Heart right ventricle (tissue), 16 donors: ENCODE results near the gene ATL1. TPM values are rescaled to one million over a fixed set of nuclear protein-coding genes. Genes with fewer than 3 reads are reported as not detected.
"Not testable (repeated sequence)": the region's sequence is repeated elsewhere in the genome, so short reads cannot be mapped to it uniquely, and the experiment has no call there.

Source experiments
- ATAC-seq, 8 donors: fragments of 200-7000 bp; cut with Tn5 transposase; one replicate each; pipeline ENCODE4 v1.9.1; 2020; ENCODE audit warnings: mild to moderate bottlenecking in 8 of 8, moderate library complexity in 8 of 8, moderate number of reproducible peaks in 1 of 8
- DNase-seq, 2 donors: peaks; one replicate each; pipeline ENCODE4 v3.0.0-alpha.2; 2020
- H3K27ac ChIP-seq, 10 donors: fragments of 200-600 bp; sonication (generic) in 2 of 10; one replicate each; pipeline versions ENCODE4 v1.5.0 to v1.8.0; 2020 to 2022; ENCODE audit warnings: mild to moderate bottlenecking in 3 of 10
- H3K27me3 ChIP-seq, 7 donors: fragments of 200-600 bp; one replicate each; pipeline ENCODE4 v1.8.0; 2021 to 2022; ENCODE audit warnings: mild to moderate bottlenecking in 2 of 7
- H3K36me3 ChIP-seq, 9 donors: fragments of 200-600 bp; sonication (generic) in 1 of 9; one replicate each; pipeline versions ENCODE4 v1.5.0 to v1.8.0; 2020 to 2022; ENCODE audit warnings: mild to moderate bottlenecking in 2 of 9
- H3K4me1 ChIP-seq, 9 donors: fragments of 200-600 bp; sonication (generic) in 1 of 9; one replicate each; pipeline versions ENCODE4 v1.5.0 to v1.8.0; 2020 to 2022; ENCODE audit warnings: mild to moderate bottlenecking in 4 of 9
- H3K4me3 ChIP-seq, 10 donors: fragments of 200-600 bp; sonication (generic) in 2 of 10; one replicate each; pipeline versions ENCODE4 v1.5.0 to v1.8.0; 2020 to 2022; ENCODE audit warnings: mild to moderate bottlenecking in 7 of 10, moderate library complexity in 2 of 10
- H3K9me3 ChIP-seq, 11 donors: fragments of 200-600 bp in 10 of 11; sonication (generic) in 2 of 11; one replicate each; pipeline versions ENCODE4 v1.5.0 to v1.8.0; 2013 to 2022; ENCODE audit warnings: mild to moderate bottlenecking in 2 of 11, control low read depth in 1 of 11, moderate library complexity in 1 of 11
- CTCF ChIP-seq, 9 donors: fragments of 200-600 bp; sonication (generic) in 2 of 9; IDR thresholded peaks; one replicate each; pipeline versions ENCODE4 v1.5.0 to v1.8.0; 2021 to 2022; ENCODE audit warnings: antibody characterized with exemption in 9 of 9, mild to moderate bottlenecking in 5 of 9, moderate library complexity in 1 of 9
- WGBS, 2 donors: extraction: QIAGEN DNeasy Blood & Tissue Kit; methylation state at CpG; one replicate each; pipeline ENCODE4 v1.1.7; 2013; ENCODE audit warnings: inconsistent platforms in 1 of 2; 5-methylcytosine and 5-hydroxymethylcytosine counted together
- intact Hi-C, 10 donors: fragments of 100-400 bp; cut with DNase I; formaldehyde crosslinking; loops; one replicate each; pipeline versions ENCODE4 v1.11.1 to v1.14.2; 2022
- polyA plus RNA-seq, 2 donors: library from polyadenylated mRNA; stranded (reverse); fragments of 200-250 nt; gene quantifications; one replicate each; pipeline ENCODE4 v1.2.3, GENCODE V29; 2013
- total RNA-seq, 10 donors: library from RNA; stranded (reverse); fragmentation: NEBNext Ultra II Directional in 3 of 10; extraction: Animal tissue kit (Norgen Biotek cat#: 25700) in 3 of 10; gene quantifications; one replicate each; pipeline versions ENCODE4 v1.2.1 to v1.2.4, GENCODE V29; 2021 to 2023
- donor health status: Arrhythmogenic right ventricular cardiomyopathy.
- donor health status: ischemic (EF 13 %, LVEDD 7.1; RV severe dilation, severe dysfunction).
- donor health status: healthy with polysubstance abuse.
- donor health status: DM: no; HTN: yes; CAD: no.
- donor health status: DM: no; HTN: no; CAD: no.
- donor health status: ischemic (EF 25% LVEDD 6.9; RV normal size, moderate dysfunction).
- donor health status: ischemic (EF 25% LVEDD 5.7; RV mildly dilated, moderate dysfunction).
- donor health status: healthy.
- donor health status: DM: yes; HTN: yes; CAD: no.
- donor health status: Ischemic cardiomyopathy.
- donor health status: ischemic (EF 35%, LVEDD 5.7; RV mildly dilated, moderate dysfunction).
- donor health status: nonischemic (EF 11% LVEDD 7.7; RV severe dilation, severe dysfunction).
- donor health status: DM: yes; HTN: yes; CAD: no.
- donor health status: PGD.
- donor health status: ischemic (EF 29% LVEDD 5.4; RV normal size, mild dysfunction).
- donor health status: nonischemic (EF 23%, LVEDD 6.1; RV moderate dilation, normal function).

The ATL1 gene
- total and polyA plus RNA-seq, 12 donors, result 0.42 to 2.0 (median 0.86) TPM

- no peak overlapping the region for H3K27ac ChIP-seq
- peaks cover 0 to 3% (median 0%) of the 10 kb centered on the region in 9 donors for H3K4me1 ChIP-seq
- ATAC-seq, result no peak
- DNase-seq, result no peak
- H3K4me3 ChIP-seq, result no peak overlapping the region
- no peak for TF ChIP-seq CTCF (IDR thresholded peaks at IDR 0.05)
- peaks cover 0 to 4% (median 0%) of the 10 kb centered on the region in 7 donors for H3K27me3 ChIP-seq
- H3K9me3 ChIP-seq, result no peaks in the 10 kb centered on the region
- H3K36me3 ChIP-seq, result no peaks in the 10 kb centered on the region
- intact Hi-C loops, result no loop called here
- WGBS, 2 donors, result 65 to 88% methylated on average over 3 of the region's 3 CpGs
These were observed 14.3 kb upstream of the ATL1 start for GRCh38 chr14:50545618-50546017.

- ATAC-seq (no peak), DNase-seq (no peak)
- 93 to 100% methylated on average over 1 of the region's 1 CpG for WGBS, 2 donors
- Histone ChIP-seq H3K4me1 (no peaks in the 10 kb centered on the region), H3K27me3 (peaks cover 0 to 10% (median 0%) of the 10 kb centered on the region in 7 donors), H3K4me3 (no peak overlapping the region), H3K27ac (no peak overlapping the region), H3K9me3 (no peaks in the 10 kb centered on the region), H3K36me3 (no peaks in the 10 kb centered on the region)
- no peak for TF ChIP-seq CTCF (IDR thresholded peaks at IDR 0.05)
- intact Hi-C loops, result no loop called here
These were observed 9.7 kb upstream of the ATL1 start for GRCh38 chr14:50550294-50550693.

- TF ChIP-seq CTCF (IDR thresholded peaks at IDR 0.05), result no peak
- H3K36me3 ChIP-seq, result no peaks in the 10 kb centered on the region
- H3K4me1 ChIP-seq, result no peaks in the 10 kb centered on the region
- WGBS, 2 donors, result 91 to 94% methylated on average over 3 of the region's 3 CpGs
- intact Hi-C loops, result no loop called here
- peaks cover 0 to 10% (median 0%) of the 10 kb centered on the region in 7 donors for H3K27me3 ChIP-seq
- ATAC-seq (no peak), DNase-seq (no peak)
- H3K9me3 ChIP-seq, result no peaks in the 10 kb centered on the region
- H3K4me3 ChIP-seq, result no peak overlapping the region
- H3K27ac ChIP-seq, result no peak overlapping the region
These were observed 8.1 kb upstream of the ATL1 start for GRCh38 chr14:50551877-50552276.

- H3K27ac ChIP-seq, intact Hi-C loops, H3K36me3 ChIP-seq, DNase-seq, H3K4me1 ChIP-seq, H3K4me3 ChIP-seq, ATAC-seq, H3K27me3 ChIP-seq, H3K9me3 ChIP-seq: not testable (repeated sequence)
- 84 to 88% methylated on average over 3 of the region's 3 CpGs for WGBS, 2 donors
These were observed 7.1 kb upstream of the ATL1 start for GRCh38 chr14:50552796-50553195.

- peak overlapping the region; percentile 40 to 90 (median 84) for H3K27ac ChIP-seq
- intact Hi-C loops, result no loop called here
- WGBS, 2 donors, result 1 to 2% methylated on average over 21 of the region's 21 CpGs
These were observed 963 bp downstream of the ATL1 start for GRCh38 chr14:50560931-50561285.

More at GRCh38 chr14:50560931-50561285, 963 bp downstream of the ATL1 start:
- Histone ChIP-seq H3K27me3 (peaks cover 0 to 27% (median 12%) of the 10 kb centered on the region in 7 donors), H3K9me3 (no peaks in the 10 kb centered on the region), H3K4me1 (peaks cover 0 to 15% (median 9%) of the 10 kb centered on the region in 9 donors), H3K4me3 (peak overlapping the region; percentile 47 to 82 (median 72)), H3K36me3 (no peaks in the 10 kb centered on the region)
- TF ChIP-seq CTCF (IDR thresholded peaks at IDR 0.05), result no peak
- peak; percentile 69 to 81 for DNase-seq
- peak; percentile 75 to 90 (median 86) for ATAC-seq
